Endothelial cell of umbilical vein (primary cell): Measurements from ENCODE around the gene RPL39. TPM values are rescaled to one million over a fixed set of nuclear protein-coding genes. Genes with fewer than 3 reads are reported as not detected.

Experiments used
- BruUV-seq: library from RNA; stranded (reverse); fragments of 400-500 nt; replicated peaks from 2 replicates; lab custom pipeline; 2021; lab: Mats Ljungman, UMichigan
- CTCF ChIA-PET: fragments of 300-600, 350-600 bp; sonication (Branson Sonifier 250); formaldehyde crosslinking; loops from one replicate; lab custom pipeline; 2021; ENCODE audit warnings: antibody characterized with exemption, inconsistent platforms; lab: Charles Lee
- POLR2A ChIA-PET: fragments of 300-600, 350-600 bp; sonication (Branson Sonifier 250); formaldehyde crosslinking; loops from one replicate; lab custom pipeline; 2021; ENCODE audit warnings: antibody characterized with exemption, inconsistent platforms; lab: Charles Lee
- DNase-seq: peaks from one replicate; pipeline ENCODE4 v3.0.0-alpha.2; 2011; ENCODE audit warnings: low read depth, low spot score
- FAIRE-seq: peaks from 2 replicates; lab custom pipeline; 2011; peaks lifted over from hg19 to GRCh38; lab: Jason Lieb, UNC
- H2AFZ ChIP-seq: 2 replicates; pipeline ENCODE4 v1.6.0; 2012; ENCODE audit warnings: low read depth, low read length, control low read depth, inconsistent platforms
- H3K27ac ChIP-seq: 2 replicates; pipeline ENCODE4 v1.5.1; 2011; ENCODE audit warnings: low read depth, mild to moderate bottlenecking, control low read depth, low read length, moderate library complexity; ENCODE audit not compliant: insufficient read depth
- H3K27me3 ChIP-seq, 2 experiments: 2 replicates each; pipeline versions ENCODE4 v1.6.0 to v1.6.1; 2011; ENCODE audit warnings: low read length in 2 of 2, mixed read lengths in 1 of 2; ENCODE audit not compliant: control insufficient read depth in 2 of 2, insufficient read depth in 2 of 2
- H3K36me3 ChIP-seq, 2 experiments: 2 replicates in 1 of 2; 3 replicates in 1 of 2; pipeline ENCODE4 v1.5.1; 2011; ENCODE audit warnings: low read length in 2 of 2, mild to moderate bottlenecking in 1 of 2, moderate library complexity in 1 of 2; ENCODE audit not compliant: control insufficient read depth in 2 of 2, insufficient read depth in 2 of 2; ENCODE audit errors: extremely low read depth in 1 of 2
- H3K4me1 ChIP-seq: 3 replicates; pipeline ENCODE4 v1.5.1; 2011; ENCODE audit warnings: mild to moderate bottlenecking, low read length; ENCODE audit not compliant: control insufficient read depth, insufficient read depth; ENCODE audit errors: extremely low read depth
- H3K4me2 ChIP-seq: 2 replicates; pipeline ENCODE4 v1.6.1; 2011; ENCODE audit warnings: low read length, control low read depth, mixed read lengths; ENCODE audit not compliant: insufficient read depth
- H3K4me3 ChIP-seq, 3 experiments: fragments of 200-600 bp in 1 of 3; sonication (generic), shearing (Covaris generic) in 1 of 3; replicated peaks in 1 of 3; 2 replicates each; pipeline ENCODE4 v1.5.1; 2011 to 2016; ENCODE audit warnings: control low read depth in 3 of 3, low read length in 3 of 3, mild to moderate bottlenecking in 2 of 3, inconsistent platforms in 1 of 3, low read depth in 1 of 3, moderate library complexity in 1 of 3; ENCODE audit not compliant: insufficient read depth in 1 of 3
- H3K79me2 ChIP-seq: 2 replicates; pipeline ENCODE4 v1.6.0; 2012; ENCODE audit warnings: low read length, inconsistent platforms; ENCODE audit not compliant: control insufficient read depth, insufficient read depth
- H3K9ac ChIP-seq: replicated peaks from 2 replicates; pipeline ENCODE3; 2011; ENCODE audit warnings: low read length, control low read depth; ENCODE audit not compliant: insufficient read depth; ENCODE audit errors: extremely low read depth
- H3K9me1 ChIP-seq: replicated peaks from 3 replicates; pipeline ENCODE4 v1.6.0; 2011; ENCODE audit warnings: mild to moderate bottlenecking, low read length; ENCODE audit not compliant: control insufficient read depth, insufficient read depth; ENCODE audit errors: extremely low read depth
- H3K9me3 ChIP-seq: replicated peaks from 2 replicates; pipeline ENCODE4 v1.5.1; 2012; ENCODE audit warnings: low read length, inconsistent platforms; ENCODE audit not compliant: control insufficient read depth, insufficient read depth
- H4K20me1 ChIP-seq: replicated peaks from 2 replicates; pipeline ENCODE3; 2011; ENCODE audit warnings: mild to moderate bottlenecking, low read length; ENCODE audit not compliant: control insufficient read depth, insufficient read depth; ENCODE audit errors: extremely low read depth
- EZH2 ChIP-seq: IDR thresholded peaks from 2 replicates; pipeline ENCODE4 v1.6.1; 2012; ENCODE audit warnings: borderline replicate concordance, low read depth, mild to moderate bottlenecking, moderate library complexity, low read length, inconsistent platforms; ENCODE audit not compliant: severe bottlenecking
- FOS ChIP-seq: IDR thresholded peaks from 2 replicates; pipeline ENCODE4 v1.6.1; 2011; ENCODE audit warnings: mild to moderate bottlenecking, low read length, moderate library complexity, borderline replicate concordance; ENCODE audit not compliant: insufficient read depth
- GATA2 ChIP-seq: IDR thresholded peaks from 2 replicates; pipeline ENCODE4 v1.7.0; 2011; ENCODE audit warnings: low read depth, mild to moderate bottlenecking, moderate library complexity, mixed read lengths, low read length; ENCODE audit not compliant: insufficient read length, insufficient read depth
- JUN ChIP-seq: IDR thresholded peaks from 2 replicates; pipeline ENCODE4 v1.6.1; 2011; ENCODE audit warnings: borderline replicate concordance, low read depth; ENCODE audit not compliant: insufficient read length, insufficient read depth
- MYC ChIP-seq: IDR thresholded peaks from one replicate; pipeline ENCODE4 v1.6.1; 2011; ENCODE audit warnings: mild to moderate bottlenecking, low read depth, low read length
- POLR2A ChIP-seq: IDR thresholded peaks from 2 replicates; pipeline ENCODE4 v1.6.1; 2012; ENCODE audit warnings: low read depth, mild to moderate bottlenecking, control low read depth, low read length
- POLR2AphosphoS5 ChIP-seq: IDR thresholded peaks from 2 replicates; pipeline ENCODE4 v1.6.1; 2012; ENCODE audit warnings: low read depth, mild to moderate bottlenecking, control low read depth, low read length, moderate library complexity; ENCODE audit not compliant: insufficient read depth
- dilution Hi-C: fragments of 300-500 bp; cut with MboI; formaldehyde crosslinking; loops from one replicate; pipeline ENCODE4 v1.15.0; 2019; ENCODE audit warnings: low sequenced_read_pairs; ENCODE audit not compliant: extremely low pct_ligation_motif_present
- intact Hi-C: fragments of 100-400 bp; cut with micrococcal nuclease; formaldehyde crosslinking; loops from one replicate; pipeline ENCODE4 v1.10.0; 2022
- polyA plus RNA-seq, 4 experiments: library from polyadenylated mRNA; depleted of rRNA in 3 of 4; stranded (reverse) in 3 of 4; unstranded in 1 of 4; fragments of >200 nt; gene quantifications; 2 replicates each; pipeline versions ENCODE4 v1.2.1 to v1.2.3, GENCODE V29; 2011 to 2012; ENCODE audit warnings: missing spikeins in 1 of 4
- total RNA-seq: library from RNA; stranded (reverse); gene quantifications from 2 replicates; pipeline ENCODE4 v1.2.3, GENCODE V29; 2021
- TF ChIP-seq, protein P1 (sequence below), 2 donors: IDR thresholded peaks; 1 replicate in 1 of 2; 2 replicates in 1 of 2; pipeline ENCODE4 v1.5.1; 2011; ENCODE audit warnings: low read length in 2 of 2, mild to moderate bottlenecking in 2 of 2, moderate library complexity in 2 of 2, control low read depth in 1 of 2, inconsistent platforms in 1 of 2, low read depth in 1 of 2; ENCODE audit not compliant: insufficient read depth in 1 of 2; ENCODE audit errors: extremely low read depth in 1 of 2
- TF ChIP-seq, protein P2 (sequence below): IDR thresholded peaks from 2 replicates; pipeline ENCODE4 v1.6.1; 2011; ENCODE audit not compliant: insufficient read depth, insufficient read length

RPL39 gene
- total and polyA plus RNA-seq, 2 donors (not counting 3 experiments of a cell fraction or from before 2014, with no cell fraction given) = 1,305 to 1,516 TPM

DNA sequence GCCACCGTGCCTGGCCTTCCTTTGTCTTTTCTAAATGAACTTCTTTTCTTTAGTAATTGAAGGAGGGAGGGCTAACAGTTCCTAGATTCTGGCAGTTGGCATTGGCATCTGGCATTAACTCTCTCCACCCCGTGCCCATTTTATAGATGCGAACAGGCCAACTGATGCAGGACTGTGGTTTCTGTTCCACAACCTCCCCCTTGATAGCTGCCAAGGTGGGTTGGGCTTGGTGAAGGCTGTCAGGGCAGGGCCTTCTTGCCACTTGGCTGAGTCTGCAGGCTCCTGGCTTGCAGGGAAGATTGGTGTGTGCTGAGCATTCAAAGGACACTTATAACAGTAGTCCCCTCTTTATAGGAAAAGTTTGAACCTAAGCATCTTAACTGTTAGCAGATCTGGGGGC is 28.7 kb downstream of the RPL39 start:
- dilution Hi-C loops = no loop called here
- no peak overlapping the region for H2AFZ ChIP-seq
- intact Hi-C loops = no loop called here

More for the DNA sequence above, 28.7 kb downstream of the RPL39 start:
- no peak overlapping the region for H3K4me3 ChIP-seq
- H3K9ac ChIP-seq = no peak overlapping the region
- peaks cover 3% of the 10 kb centered on the region for H3K4me1 ChIP-seq
- CTCF ChIA-PET = interaction anchor here (1.0 to 1.4 kb wide), 2 partner anchors 8 to 11 kb away, joined by 3 to 4 read pairs; no protein-coding TSS in a partner anchor
- no peaks in the 10 kb centered on the region for H3K9me1 ChIP-seq
- no peak overlapping the region for H3K27ac ChIP-seq
- H3K79me2 ChIP-seq = no peaks in the 10 kb centered on the region
- no TSS peak for BruUV-seq
- no peak overlapping the region for H3K4me2 ChIP-seq
- TF ChIP-seq FOS (no peak), POLR2AphosphoS5 (no peak), JUN (no peak), EZH2 (no peak), MYC (no peak), GATA2 (no peak), POLR2A (no peak)
- TF ChIP-seq, protein P1, sequence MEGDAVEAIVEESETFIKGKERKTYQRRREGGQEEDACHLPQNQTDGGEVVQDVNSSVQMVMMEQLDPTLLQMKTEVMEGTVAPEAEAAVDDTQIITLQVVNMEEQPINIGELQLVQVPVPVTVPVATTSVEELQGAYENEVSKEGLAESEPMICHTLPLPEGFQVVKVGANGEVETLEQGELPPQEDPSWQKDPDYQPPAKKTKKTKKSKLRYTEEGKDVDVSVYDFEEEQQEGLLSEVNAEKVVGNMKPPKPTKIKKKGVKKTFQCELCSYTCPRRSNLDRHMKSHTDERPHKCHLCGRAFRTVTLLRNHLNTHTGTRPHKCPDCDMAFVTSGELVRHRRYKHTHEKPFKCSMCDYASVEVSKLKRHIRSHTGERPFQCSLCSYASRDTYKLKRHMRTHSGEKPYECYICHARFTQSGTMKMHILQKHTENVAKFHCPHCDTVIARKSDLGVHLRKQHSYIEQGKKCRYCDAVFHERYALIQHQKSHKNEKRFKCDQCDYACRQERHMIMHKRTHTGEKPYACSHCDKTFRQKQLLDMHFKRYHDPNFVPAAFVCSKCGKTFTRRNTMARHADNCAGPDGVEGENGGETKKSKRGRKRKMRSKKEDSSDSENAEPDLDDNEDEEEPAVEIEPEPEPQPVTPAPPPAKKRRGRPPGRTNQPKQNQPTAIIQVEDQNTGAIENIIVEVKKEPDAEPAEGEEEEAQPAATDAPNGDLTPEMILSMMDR (IDR thresholded peaks at IDR 0.05; ENCODE audit: extremely low read depth in 1 of 2, insufficient read depth in 1 of 2, low read depth in 1 of 2, low read length in 2 of 2) = no peak
- TF ChIP-seq, protein P2, sequence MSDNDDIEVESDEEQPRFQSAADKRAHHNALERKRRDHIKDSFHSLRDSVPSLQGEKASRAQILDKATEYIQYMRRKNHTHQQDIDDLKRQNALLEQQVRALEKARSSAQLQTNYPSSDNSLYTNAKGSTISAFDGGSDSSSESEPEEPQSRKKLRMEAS = no peak
- no peaks in the 10 kb centered on the region for H4K20me1 ChIP-seq
- DNase-seq (no peak), FAIRE-seq (no peak)
- POLR2A ChIA-PET = no interaction called here
- peaks cover 0 to 10% of the 10 kb centered on the region in 2 experiments for H3K27me3 ChIP-seq
- H3K9me3 ChIP-seq = no peaks in the 10 kb centered on the region
- no peaks in the 10 kb centered on the region for H3K36me3 ChIP-seq
